Activated CD4-positive, alpha-beta T cell treated with anti-CD3 and anti-CD28 coated beads, Interleukin-2, amount 10 ng/mL, durations not matched to agents 7 days and 5 days (primary cell): ENCODE measurements around the gene PAM16. TPM values are rescaled to one million over a fixed set of nuclear protein-coding genes. Genes with fewer than 3 reads are reported as not detected.

Experiments
- CTCF ChIA-PET: fragments of 350-600 bp; sonication (Branson Sonifier 250); formaldehyde crosslinking; loops from one replicate; lab custom pipeline; 2021; ENCODE audit warnings: antibody characterized with exemption; lab: Charles Lee
- POLR2A ChIA-PET: fragments of 350-600 bp; sonication (Branson Sonifier 250); formaldehyde crosslinking; loops from one replicate; lab custom pipeline; 2021; ENCODE audit warnings: antibody characterized with exemption; lab: Charles Lee
- DNase-seq: peaks from one replicate; pipeline ENCODE4 v3.0.0-alpha.2; 2020
- H3K27ac Mint-ChIP-seq: one replicate; pipeline ENCODE4 v1.8.0; 2021; ENCODE audit warnings: mild to moderate bottlenecking, moderate library complexity, mixed read lengths
- H3K27me3 Mint-ChIP-seq: one replicate; pipeline ENCODE4 v1.8.0; 2021; ENCODE audit warnings: mixed read lengths
- H3K36me3 Mint-ChIP-seq: one replicate; pipeline ENCODE4 v1.8.0; 2021; ENCODE audit warnings: low read depth, mixed read lengths
- H3K4me1 Mint-ChIP-seq: one replicate; pipeline ENCODE4 v1.8.0; 2021; ENCODE audit warnings: mixed read lengths
- H3K4me3 Mint-ChIP-seq: one replicate; pipeline ENCODE4 v1.8.0; 2021; ENCODE audit warnings: mild to moderate bottlenecking, moderate library complexity, mixed read lengths
- H3K9me3 Mint-ChIP-seq: one replicate; pipeline ENCODE4 v1.8.0; 2021; ENCODE audit warnings: mixed read lengths
- total RNA-seq, 2 experiments: library from RNA; stranded (reverse); gene quantifications; one replicate each; pipeline ENCODE4 v1.2.3, GENCODE V29; 2021

The PAM16 gene
- total RNA-seq, 2 experiments from 2014 or later, result 35.1 to 39.3 TPM

- no peak overlapping the region for H3K4me3 Mint-ChIP-seq
- POLR2A ChIA-PET, result no interaction called here
Observed at GRCh38 chr16:4372578-4373355, 21.6 kb upstream of the PAM16 start.

GRCh38 chr16:4372001-4372577, 21.0 kb upstream of the PAM16 start:
- POLR2A ChIA-PET, result no interaction called here
- H3K9me3 Mint-ChIP-seq, result no peaks in the 10 kb centered on the region
- H3K4me1 Mint-ChIP-seq, result peaks cover 7% of the 10 kb centered on the region
- H3K4me3 Mint-ChIP-seq, result peak overlapping the region; percentile 53
- peaks cover 6% of the 10 kb centered on the region for H3K36me3 Mint-ChIP-seq
- peak; percentile 27 for DNase-seq
- CTCF ChIA-PET, result no interaction called here
- H3K27me3 Mint-ChIP-seq, result no peaks in the 10 kb centered on the region
- no peak overlapping the region for H3K27ac Mint-ChIP-seq

More at GRCh38 chr16:4372578-4373355, 21.6 kb upstream of the PAM16 start:
- no peak for DNase-seq
- Mint-ChIP-seq H3K4me1 (peaks cover 5% of the 10 kb centered on the region), H3K9me3 (no peaks in the 10 kb centered on the region), H3K36me3 (no peaks in the 10 kb centered on the region), H3K27ac (no peak overlapping the region), H3K27me3 (no peaks in the 10 kb centered on the region)
- CTCF ChIA-PET, result interaction anchor here (1.1 kb wide), 1 partner anchor 119 kb away, joined by 3 read pairs; no protein-coding TSS in a partner anchor

GRCh38 chr16:4371357-4372000, 20.4 kb upstream of the PAM16 start, which contains the start of gene VASN:
TSS of gene VASN (plus strand) at chr16:4371848. CDS start at chr16:4380878, 9,030 bp downstream.
- POLR2A ChIA-PET, result no interaction called here
- peak; percentile 52 for DNase-seq
- no peak within 1 kb of the TSS for H3K27ac Mint-ChIP-seq
- no peaks in the 10 kb centered on the region for H3K9me3 Mint-ChIP-seq
- H3K4me3 Mint-ChIP-seq, result peak within 1 kb of the TSS; percentile 53
- H3K36me3 Mint-ChIP-seq, result peaks cover 6% of the 10 kb centered on the region
- H3K27me3 Mint-ChIP-seq, result no peaks in the 10 kb centered on the region
- peaks cover 7% of the 10 kb centered on the region for H3K4me1 Mint-ChIP-seq
- CTCF ChIA-PET, result interaction anchor here (0.6 to 1.2 kb wide), 2 partner anchors 12 to 224 kb away, joined by 3 to 4 read pairs; no protein-coding TSS in a partner anchor

- DNase-seq, result no peak
- Mint-ChIP-seq H3K27ac (no peak overlapping the region), H3K4me1 (peaks cover 7% of the 10 kb centered on the region), H3K27me3 (no peaks in the 10 kb centered on the region), H3K4me3 (no peak overlapping the region), H3K9me3 (no peaks in the 10 kb centered on the region), H3K36me3 (peaks cover 6% of the 10 kb centered on the region)
- POLR2A ChIA-PET, result no interaction called here
- CTCF ChIA-PET, result interaction anchor here (0.6 to 1.2 kb wide), 2 partner anchors 11 to 223 kb away, joined by 3 to 4 read pairs; no protein-coding TSS in a partner anchor
Observed at GRCh38 chr16:4370570-4371356, 19.6 kb upstream of the PAM16 start.

GRCh38 chr16:4370151-4370550, 19.0 kb upstream of the PAM16 start:
- CTCF ChIA-PET, result interaction anchor here (0.9 kb wide), 1 partner anchor 19 kb away, joined by 3 read pairs; the partner anchor contains the start of gene PAM16
- H3K27me3 Mint-ChIP-seq, result no peaks in the 10 kb centered on the region
- POLR2A ChIA-PET, result no interaction called here
- no peak for DNase-seq
- H3K9me3 Mint-ChIP-seq, result no peaks in the 10 kb centered on the region
- H3K27ac Mint-ChIP-seq, result no peak overlapping the region
- H3K4me3 Mint-ChIP-seq, result no peak overlapping the region
- H3K36me3 Mint-ChIP-seq, result peaks cover 6% of the 10 kb centered on the region
- H3K4me1 Mint-ChIP-seq, result peaks cover 7% of the 10 kb centered on the region

- POLR2A ChIA-PET, result no interaction called here
- CTCF ChIA-PET, result interaction anchor here (0.6 to 1.0 kb wide), 4 partner anchors 9 to 180 kb away, joined by 3 read pairs; partner anchors contain the start of gene PAM16
- no peak overlapping the region for H3K4me3 Mint-ChIP-seq
- H3K27me3 Mint-ChIP-seq, result no peaks in the 10 kb centered on the region
- DNase-seq, result no peak
- no peak overlapping the region for H3K27ac Mint-ChIP-seq
- peaks cover 7% of the 10 kb centered on the region for H3K4me1 Mint-ChIP-seq
- H3K36me3 Mint-ChIP-seq, result peaks cover 8% of the 10 kb centered on the region
- no peaks in the 10 kb centered on the region for H3K9me3 Mint-ChIP-seq
Observed at GRCh38 chr16:4369007-4369733, 18.0 kb upstream of the PAM16 start.

GRCh38 chr16:4367393-4367856, 16.3 kb upstream of the PAM16 start:
- DNase-seq, result no peak
- peaks cover 18% of the 10 kb centered on the region for H3K36me3 Mint-ChIP-seq
- POLR2A ChIA-PET, result no interaction called here
- H3K4me3 Mint-ChIP-seq, result no peak overlapping the region
- no peaks in the 10 kb centered on the region for H3K9me3 Mint-ChIP-seq
- no peaks in the 10 kb centered on the region for H3K27me3 Mint-ChIP-seq
- peaks cover 5% of the 10 kb centered on the region for H3K4me1 Mint-ChIP-seq
- CTCF ChIA-PET, result no interaction called here
- H3K27ac Mint-ChIP-seq, result no peak overlapping the region

GRCh38 chr16:4366016-4366415, 14.9 kb upstream of the PAM16 start:
- Mint-ChIP-seq H3K36me3 (peaks cover 23% of the 10 kb centered on the region), H3K9me3 (no peaks in the 10 kb centered on the region), H3K27ac (no peak overlapping the region), H3K4me1 (peaks cover 2% of the 10 kb centered on the region), H3K27me3 (no peaks in the 10 kb centered on the region), H3K4me3 (no peak overlapping the region)
- no peak for DNase-seq
- ChIA-PET CTCF (interaction anchor here (1.4 kb wide), 1 partner anchor 36 kb away, joined by 3 read pairs; no protein-coding TSS in a partner anchor), POLR2A (no interaction called here)

- POLR2A ChIA-PET, result no interaction called here
- Mint-ChIP-seq H3K36me3 (peaks cover 23% of the 10 kb centered on the region), H3K4me1 (peaks cover 2% of the 10 kb centered on the region), H3K9me3 (no peaks in the 10 kb centered on the region), H3K27me3 (no peaks in the 10 kb centered on the region), H3K4me3 (no peak overlapping the region), H3K27ac (peak overlapping the region; percentile 27)
- DNase-seq, result no peak
- CTCF ChIA-PET, result interaction anchor here (1.1 to 1.4 kb wide), 2 partner anchors 10 to 35 kb away, joined by 3 read pairs; no protein-coding TSS in a partner anchor
Observed at GRCh38 chr16:4365615-4366014, 14.5 kb upstream of the PAM16 start.

- Mint-ChIP-seq H3K36me3 (peaks cover 23% of the 10 kb centered on the region), H3K9me3 (no peaks in the 10 kb centered on the region), H3K4me1 (peaks cover 2% of the 10 kb centered on the region), H3K27me3 (no peaks in the 10 kb centered on the region), H3K27ac (no peak overlapping the region), H3K4me3 (no peak overlapping the region)
- DNase-seq, result no peak
- POLR2A ChIA-PET, result no interaction called here
- CTCF ChIA-PET, result interaction anchor here (0.7 to 1.4 kb wide), 3 partner anchors 10 to 426 kb away, joined by 3 to 4 read pairs (median 3); no protein-coding TSS in a partner anchor
Observed at GRCh38 chr16:4365014-4365406, 13.9 kb upstream of the PAM16 start.

GRCh38 chr16:4364196-4365013, 13.3 kb upstream of the PAM16 start:
- no peak for DNase-seq
- Mint-ChIP-seq H3K9me3 (no peaks in the 10 kb centered on the region), H3K4me3 (no peak overlapping the region), H3K36me3 (peaks cover 23% of the 10 kb centered on the region), H3K27me3 (no peaks in the 10 kb centered on the region), H3K4me1 (peaks cover 2% of the 10 kb centered on the region), H3K27ac (no peak overlapping the region)
- CTCF ChIA-PET, result interaction anchor here (0.7 to 1.1 kb wide), 2 partner anchors 11 to 426 kb away, joined by 3 to 4 read pairs; no protein-coding TSS in a partner anchor
- POLR2A ChIA-PET, result no interaction called here
